ENCODE data around the gene NR3C2.

Gene NR3C2

GRCh38 chr4:148235809-148236208, 206.4 kb downstream of the NR3C2 start:
- Histone ChIP-seq H3K9me3 (peaks cover 12% of the 10 kb centered on the region), H4K20me1 (no peaks in the 10 kb centered on the region), H3K27ac (no peak overlapping the region), H3K4me2 (no peak overlapping the region), H3K9ac (no peak overlapping the region), H3K36me3 (no peaks in the 10 kb centered on the region), H3K4me3 (no peak overlapping the region), H3K4me1 (peaks cover 3% of the 10 kb centered on the region; the same call in 1 of the 2 replicates), H3K27me3 (no peaks in the 10 kb centered on the region)
- TF ChIP-seq Cebpa-rat (IDR thresholded peaks at IDR 0.05) = no peak

GRCh38 chr4:148229798-148230197, 212.4 kb downstream of the NR3C2 start:
- Histone ChIP-seq H3K27me3 (no peaks in the 10 kb centered on the region), H3K4me2 (no peak overlapping the region), H3K4me1 (no peaks in the 10 kb centered on the region), H3K27ac (no peak overlapping the region), H4K20me1 (no peaks in the 10 kb centered on the region), H3K36me3 (no peaks in the 10 kb centered on the region), H3K4me3 (no peak overlapping the region), H3K9ac (no peak overlapping the region), H3K9me3 (peaks cover 12% of the 10 kb centered on the region)
- TF ChIP-seq Cebpa-rat (IDR thresholded peaks at IDR 0.05) = no peak

- Histone ChIP-seq H3K4me2 (no peak overlapping the region), H3K4me1 (no peaks in the 10 kb centered on the region), H3K36me3 (no peaks in the 10 kb centered on the region), H3K27ac (no peak overlapping the region), H3K9ac (no peak overlapping the region), H3K9me3 (peaks cover 12% of the 10 kb centered on the region), H4K20me1 (no peaks in the 10 kb centered on the region), H3K4me3 (no peak overlapping the region), H3K27me3 (no peaks in the 10 kb centered on the region)
- TF ChIP-seq Cebpa-rat (IDR thresholded peaks at IDR 0.05) = no peak
These were observed 213.2 kb downstream of the NR3C2 start for GRCh38 chr4:148229028-148229427.

GRCh38 chr4:148227147-148227546, 215.1 kb downstream of the NR3C2 start:
- Histone ChIP-seq H3K27me3 (no peaks in the 10 kb centered on the region), H3K4me2 (no peak overlapping the region), H3K4me1 (no peaks in the 10 kb centered on the region), H4K20me1 (no peaks in the 10 kb centered on the region), H3K4me3 (no peak overlapping the region), H3K27ac (no peak overlapping the region), H3K9ac (no peak overlapping the region), H3K9me3 (peaks cover 4% of the 10 kb centered on the region), H3K36me3 (no peaks in the 10 kb centered on the region)
- no peak for TF ChIP-seq Cebpa-rat (IDR thresholded peaks at IDR 0.05)

GRCh38 chr4:148226341-148226740, 215.9 kb downstream of the NR3C2 start:
- Histone ChIP-seq H3K27me3 (no peaks in the 10 kb centered on the region), H3K4me1 (no peaks in the 10 kb centered on the region), H3K27ac (no peak overlapping the region), H4K20me1 (no peaks in the 10 kb centered on the region), H3K9me3 (no peaks in the 10 kb centered on the region), H3K9ac (no peak overlapping the region), H3K4me3 (no peak overlapping the region), H3K4me2 (no peak overlapping the region), H3K36me3 (no peaks in the 10 kb centered on the region)
- no peak for TF ChIP-seq Cebpa-rat (IDR thresholded peaks at IDR 0.05)

- no peak overlapping the region for H3K9ac ChIP-seq
- H3K27me3 ChIP-seq = no peaks in the 10 kb centered on the region
- H3K9me3 ChIP-seq = no peaks in the 10 kb centered on the region
- TF ChIP-seq Cebpa-rat (IDR thresholded peaks at IDR 0.05) = no peak
- H4K20me1 ChIP-seq = no peaks in the 10 kb centered on the region
- H3K27ac ChIP-seq = no peak overlapping the region
- no peak overlapping the region for H3K4me2 ChIP-seq
- H3K4me1 ChIP-seq = no peaks in the 10 kb centered on the region
- no peak overlapping the region for H3K4me3 ChIP-seq
- H3K36me3 ChIP-seq = no peaks in the 10 kb centered on the region
These were observed 216.6 kb downstream of the NR3C2 start for GRCh38 chr4:148225639-148226038.

- no peak overlapping the region for H3K4me3 ChIP-seq
- H3K27ac ChIP-seq = no peak overlapping the region
- H3K36me3 ChIP-seq = no peaks in the 10 kb centered on the region
- H3K4me2 ChIP-seq = no peak overlapping the region
- no peaks in the 10 kb centered on the region for H3K4me1 ChIP-seq
- no peak overlapping the region for H3K9ac ChIP-seq
- H4K20me1 ChIP-seq = no peaks in the 10 kb centered on the region
- H3K27me3 ChIP-seq = no peaks in the 10 kb centered on the region
- H3K9me3 ChIP-seq = no peaks in the 10 kb centered on the region
- no peak for TF ChIP-seq Cebpa-rat (IDR thresholded peaks at IDR 0.05)
These were observed 217.7 kb downstream of the NR3C2 start for GRCh38 chr4:148224476-148224875.

- no peak overlapping the region for H3K4me2 ChIP-seq
- H3K27ac ChIP-seq = no peak overlapping the region
- no peaks in the 10 kb centered on the region for H3K4me1 ChIP-seq
- H3K9ac ChIP-seq = no peak overlapping the region
- no peak for TF ChIP-seq Cebpa-rat (IDR thresholded peaks at IDR 0.05)
- no peaks in the 10 kb centered on the region for H3K27me3 ChIP-seq
- no peaks in the 10 kb centered on the region for H4K20me1 ChIP-seq
- H3K4me3 ChIP-seq = no peak overlapping the region
- no peaks in the 10 kb centered on the region for H3K36me3 ChIP-seq
- no peaks in the 10 kb centered on the region for H3K9me3 ChIP-seq
These were observed 219.1 kb downstream of the NR3C2 start for GRCh38 chr4:148222991-148223660.

GRCh38 chr4:148216866-148217814, 225.1 kb downstream of the NR3C2 start:
- H3K36me3 ChIP-seq = no peaks in the 10 kb centered on the region
- no peaks in the 10 kb centered on the region for H4K20me1 ChIP-seq
- H3K4me2 ChIP-seq = peak overlapping the region; percentile 85
- H3K27ac ChIP-seq = peak overlapping the region; percentile 66
- H3K9ac ChIP-seq = peak overlapping the region; percentile 51; the same call in 1 of the 2 replicates
- H3K4me1 ChIP-seq = peaks cover 15% of the 10 kb centered on the region
- H3K4me3 ChIP-seq = peak overlapping the region; percentile 56
- TF ChIP-seq Cebpa-rat (IDR thresholded peaks at IDR 0.05) = no peak
- H3K27me3 ChIP-seq = no peaks in the 10 kb centered on the region
- H3K9me3 ChIP-seq = no peaks in the 10 kb centered on the region

GRCh38 chr4:148216321-148216720, 225.9 kb downstream of the NR3C2 start:
- H3K27me3 ChIP-seq = no peaks in the 10 kb centered on the region
- H4K20me1 ChIP-seq = no peaks in the 10 kb centered on the region
- no peaks in the 10 kb centered on the region for H3K36me3 ChIP-seq
- peak overlapping the region; percentile 85 for H3K4me2 ChIP-seq
- H3K4me1 ChIP-seq = peaks cover 15% of the 10 kb centered on the region
- H3K9ac ChIP-seq = no peak overlapping the region
- no peaks in the 10 kb centered on the region for H3K9me3 ChIP-seq
- H3K4me3 ChIP-seq = no peak overlapping the region; the same call in 1 of the 2 replicates
- no peak overlapping the region for H3K27ac ChIP-seq
- TF ChIP-seq Cebpa-rat (IDR thresholded peaks at IDR 0.05) = no peak
